ENCODE results near the gene TEKT4. TPM values are rescaled to one million over a fixed set of nuclear protein-coding genes. Genes with fewer than 3 reads are reported as not detected.
"Not testable (repeated sequence)": the region's sequence is repeated elsewhere in the genome, so short reads cannot be mapped to it uniquely, and the experiment has no call there.

The TEKT4 gene
- total RNA-seq, 1 experiment from 2014 or later = not detected

DNA sequence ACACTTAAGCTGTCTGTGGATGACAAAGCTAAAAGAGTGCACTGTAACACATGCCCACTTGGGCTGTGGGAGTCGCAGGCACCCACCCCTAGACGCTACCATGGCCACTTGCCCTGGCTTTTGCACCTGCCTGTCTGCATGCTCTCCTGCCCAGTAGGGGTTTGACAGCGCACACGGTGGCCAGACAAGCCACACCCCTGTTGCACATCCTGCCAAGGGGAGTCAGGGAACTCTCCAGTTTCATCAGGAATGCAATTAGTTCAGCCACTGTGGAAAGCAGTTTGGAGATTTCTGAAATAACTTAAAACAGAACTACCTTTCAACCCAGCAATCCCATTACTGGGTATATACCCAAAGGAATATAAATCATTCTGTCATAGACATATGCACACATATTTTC lies 35.7 kb downstream of the TEKT4 start:
- H3K27ac ChIP-seq (ENCODE audit: low read length); BruUV-seq (replicated peaks); H3F3A ChIP-seq (ENCODE audit: low read length, unreplicated experiment); H2AFZ ChIP-seq (ENCODE audit: low read length); H3K9me2 ChIP-seq (replicated peaks; ENCODE audit: low read length); H3K36me3 ChIP-seq (ENCODE audit: low read depth, low read length); H3K4me2 ChIP-seq (ENCODE audit: low read length); H3K4me3 ChIP-seq (ENCODE audit: low read length); DNase-seq; H3K9ac ChIP-seq (ENCODE audit: low read length); POLR2A ChIA-PET (ENCODE audit: unreplicated experiment); H3K79me2 ChIP-seq (ENCODE audit: low read length); H4K20me1 ChIP-seq (ENCODE audit: low read length); H3K9me3 ChIP-seq (ENCODE audit: low read length); ATAC-seq; intact Hi-C loops (cut with micrococcal nuclease); H3K4me1 ChIP-seq (ENCODE audit: insufficient read depth, low read length); CTCF ChIA-PET: not testable (repeated sequence)
- H3K27me3 ChIP-seq (ENCODE audit: low read length) = peaks cover 41% of the 10 kb centered on the region

GRCh38 chr2:94923196-94923595 lies 52.0 kb downstream of the TEKT4 start:
- ChIA-PET POLR2A (ENCODE audit: unreplicated experiment) (no interaction called here), CTCF (no interaction called here)
- Histone ChIP-seq H3K36me3 (ENCODE audit: low read depth, low read length) (no peaks in the 10 kb centered on the region), H3K9me2 (replicated peaks; ENCODE audit: low read length) (no peaks in the 10 kb centered on the region), H3K4me2 (ENCODE audit: low read length) (no peak overlapping the region), H3K9me3 (ENCODE audit: low read length) (no peaks in the 10 kb centered on the region), H2AFZ (ENCODE audit: low read length) (no peak overlapping the region), H3K4me3 (ENCODE audit: low read length) (no peak overlapping the region), H3K27me3 (ENCODE audit: low read length) (peaks cover 37% of the 10 kb centered on the region), H3K27ac (ENCODE audit: low read length) (no peak overlapping the region), H3K4me1 (ENCODE audit: insufficient read depth, low read length) (0 out of 2 replicates have a peak, but pooled peaks cover 4% of the 10 kb centered on the region), H3F3A (ENCODE audit: low read length, unreplicated experiment) (no peaks in the 10 kb centered on the region), H3K79me2 (ENCODE audit: low read length) (no peaks in the 10 kb centered on the region), H4K20me1 (ENCODE audit: low read length) (no peaks in the 10 kb centered on the region), H3K9ac (ENCODE audit: low read length) (no peak overlapping the region)
- ATAC-seq (no peak; the same call in 1 of the 2 replicates), DNase-seq (peak; percentile 77)
- intact Hi-C loops (cut with micrococcal nuclease) = no loop called here
- TF ChIP-seq EZH2 (IDR thresholded peaks at IDR 0.05; ENCODE audit: low read length, unreplicated experiment) = no peak
- TF ChIP-seq CTCF (conservative IDR thresholded peaks at IDR 0.05; ENCODE audit: low read depth, low read length) = no peak
- no peak for TF ChIP-seq EZH2phosphoT487 (IDR thresholded peaks at IDR 0.05; ENCODE audit: borderline replicate concordance, low read length)
- no TSS peak for BruUV-seq (replicated peaks)

DNA sequence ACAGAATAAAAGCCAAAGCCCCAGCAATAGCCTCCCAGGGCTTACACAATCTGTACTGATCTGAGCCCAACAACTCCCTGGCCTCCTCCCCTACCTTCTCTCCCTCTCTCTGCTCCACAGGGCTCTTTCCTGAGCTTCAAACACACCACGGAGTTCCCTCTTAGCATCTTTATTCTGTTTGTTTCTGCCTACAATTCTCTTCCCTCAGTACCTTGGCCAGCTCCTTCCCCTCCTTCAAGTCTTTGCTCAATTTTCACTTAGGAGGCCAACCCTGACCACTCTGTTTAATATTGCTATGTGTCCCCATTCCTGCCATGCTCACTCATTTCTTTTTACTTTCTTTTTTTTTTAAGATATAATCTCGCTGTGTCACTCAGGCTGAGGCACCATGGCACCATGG lies 53.8 kb downstream of the TEKT4 start:
- H3K36me3 ChIP-seq (ENCODE audit: low read depth, low read length); H3K9me2 ChIP-seq (replicated peaks; ENCODE audit: low read length); intact Hi-C loops (cut with micrococcal nuclease); H3K4me2 ChIP-seq (ENCODE audit: low read length); DNase-seq; H3K9me3 ChIP-seq (ENCODE audit: low read length); POLR2A ChIA-PET (ENCODE audit: unreplicated experiment); ATAC-seq; H3F3A ChIP-seq (ENCODE audit: low read length, unreplicated experiment); H3K27ac ChIP-seq (ENCODE audit: low read length); CTCF ChIA-PET; H3K4me1 ChIP-seq (ENCODE audit: insufficient read depth, low read length); H2AFZ ChIP-seq (ENCODE audit: low read length); H3K9ac ChIP-seq (ENCODE audit: low read length); BruUV-seq (replicated peaks); H4K20me1 ChIP-seq (ENCODE audit: low read length); H3K4me3 ChIP-seq (ENCODE audit: low read length); H3K79me2 ChIP-seq (ENCODE audit: low read length): not testable (repeated sequence)
- peaks cover 29% of the 10 kb centered on the region for H3K27me3 ChIP-seq (ENCODE audit: low read length)

Other genes starting within 250 kb of the TEKT4 start
- 0.63 and 1.6 TPM in 2 replicates for gene MAL, start 154.3 kb downstream of the TEKT4 start, total RNA-seq (2014; rRNA removed)